ENCODE data around the gene HOXA2.

DNA sequence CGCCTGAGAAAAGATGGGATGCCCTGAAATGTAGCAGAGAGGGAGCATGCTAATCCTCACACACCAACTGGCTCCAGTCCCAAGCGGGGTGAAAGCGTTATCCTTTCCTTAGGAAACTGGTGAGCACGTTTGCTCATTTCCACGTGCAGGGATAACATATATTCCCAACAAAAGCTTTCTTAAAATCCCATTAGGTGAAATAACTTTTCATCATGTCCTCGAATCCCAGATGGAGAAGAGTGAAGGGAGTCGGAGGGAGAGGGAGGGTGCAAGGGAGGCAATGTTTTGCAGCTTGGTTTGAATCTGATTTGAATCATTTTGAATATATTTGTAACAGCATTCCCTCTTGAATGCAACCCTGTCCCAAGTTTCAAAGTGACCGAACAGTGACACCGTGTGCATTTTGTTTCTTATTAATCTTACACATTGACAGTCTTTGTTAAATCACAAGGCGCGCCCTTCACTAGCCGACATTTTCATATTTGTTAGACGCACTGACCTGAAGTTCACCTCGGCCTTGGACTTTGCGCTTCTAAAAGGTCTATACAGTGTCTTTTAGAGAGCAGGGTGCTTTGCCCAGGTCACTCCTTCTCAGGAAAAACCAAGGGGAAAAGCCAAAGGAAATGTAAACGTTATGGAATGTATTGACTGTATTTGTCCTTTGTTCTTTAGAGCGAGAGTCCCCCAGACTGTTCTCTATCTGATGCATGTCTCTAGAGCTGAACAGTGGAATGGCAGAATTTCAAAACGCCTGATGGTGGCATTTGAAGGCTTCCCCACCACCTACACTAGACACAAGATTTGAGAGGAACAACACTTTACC lies 31.1 kb upstream of the HOXA2 start:
- TF ChIP-seq, protein P1, sequence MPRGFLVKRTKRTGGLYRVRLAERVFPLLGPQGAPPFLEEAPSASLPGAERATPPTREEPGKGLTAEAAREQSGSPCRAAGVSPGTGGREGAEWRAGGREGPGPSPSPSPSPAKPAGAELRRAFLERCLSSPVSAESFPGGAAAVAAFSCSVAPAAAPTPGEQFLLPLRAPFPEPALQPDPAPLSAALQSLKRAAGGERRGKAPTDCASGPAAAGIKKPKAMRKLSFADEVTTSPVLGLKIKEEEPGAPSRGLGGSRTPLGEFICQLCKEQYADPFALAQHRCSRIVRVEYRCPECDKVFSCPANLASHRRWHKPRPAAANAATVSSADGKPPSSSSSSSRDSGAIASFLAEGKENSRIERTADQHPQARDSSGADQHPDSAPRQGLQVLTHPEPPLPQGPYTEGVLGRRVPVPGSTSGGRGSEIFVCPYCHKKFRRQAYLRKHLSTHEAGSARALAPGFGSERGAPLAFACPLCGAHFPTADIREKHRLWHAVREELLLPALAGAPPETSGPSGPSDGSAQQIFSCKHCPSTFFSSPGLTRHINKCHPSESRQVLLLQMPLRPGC (tag by site-specific recombination; IDR thresholded peaks at IDR 0.05), result no peak
- TF ChIP-seq, protein P2, sequence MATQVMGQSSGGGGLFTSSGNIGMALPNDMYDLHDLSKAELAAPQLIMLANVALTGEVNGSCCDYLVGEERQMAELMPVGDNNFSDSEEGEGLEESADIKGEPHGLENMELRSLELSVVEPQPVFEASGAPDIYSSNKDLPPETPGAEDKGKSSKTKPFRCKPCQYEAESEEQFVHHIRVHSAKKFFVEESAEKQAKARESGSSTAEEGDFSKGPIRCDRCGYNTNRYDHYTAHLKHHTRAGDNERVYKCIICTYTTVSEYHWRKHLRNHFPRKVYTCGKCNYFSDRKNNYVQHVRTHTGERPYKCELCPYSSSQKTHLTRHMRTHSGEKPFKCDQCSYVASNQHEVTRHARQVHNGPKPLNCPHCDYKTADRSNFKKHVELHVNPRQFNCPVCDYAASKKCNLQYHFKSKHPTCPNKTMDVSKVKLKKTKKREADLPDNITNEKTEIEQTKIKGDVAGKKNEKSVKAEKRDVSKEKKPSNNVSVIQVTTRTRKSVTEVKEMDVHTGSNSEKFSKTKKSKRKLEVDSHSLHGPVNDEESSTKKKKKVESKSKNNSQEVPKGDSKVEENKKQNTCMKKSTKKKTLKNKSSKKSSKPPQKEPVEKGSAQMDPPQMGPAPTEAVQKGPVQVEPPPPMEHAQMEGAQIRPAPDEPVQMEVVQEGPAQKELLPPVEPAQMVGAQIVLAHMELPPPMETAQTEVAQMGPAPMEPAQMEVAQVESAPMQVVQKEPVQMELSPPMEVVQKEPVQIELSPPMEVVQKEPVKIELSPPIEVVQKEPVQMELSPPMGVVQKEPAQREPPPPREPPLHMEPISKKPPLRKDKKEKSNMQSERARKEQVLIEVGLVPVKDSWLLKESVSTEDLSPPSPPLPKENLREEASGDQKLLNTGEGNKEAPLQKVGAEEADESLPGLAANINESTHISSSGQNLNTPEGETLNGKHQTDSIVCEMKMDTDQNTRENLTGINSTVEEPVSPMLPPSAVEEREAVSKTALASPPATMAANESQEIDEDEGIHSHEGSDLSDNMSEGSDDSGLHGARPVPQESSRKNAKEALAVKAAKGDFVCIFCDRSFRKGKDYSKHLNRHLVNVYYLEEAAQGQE (tag by site-specific recombination; IDR thresholded peaks at IDR 0.05), result no peak

All from HEK293 (cell line).